ENCODE results near the gene CYP2J2. TPM values are rescaled to one million over a fixed set of nuclear protein-coding genes. Genes with fewer than 3 reads are reported as not detected.

The CYP2J2 gene
- total RNA-seq, 2 donors from 2014 or later = 0.29 to 0.37 TPM

DNA sequence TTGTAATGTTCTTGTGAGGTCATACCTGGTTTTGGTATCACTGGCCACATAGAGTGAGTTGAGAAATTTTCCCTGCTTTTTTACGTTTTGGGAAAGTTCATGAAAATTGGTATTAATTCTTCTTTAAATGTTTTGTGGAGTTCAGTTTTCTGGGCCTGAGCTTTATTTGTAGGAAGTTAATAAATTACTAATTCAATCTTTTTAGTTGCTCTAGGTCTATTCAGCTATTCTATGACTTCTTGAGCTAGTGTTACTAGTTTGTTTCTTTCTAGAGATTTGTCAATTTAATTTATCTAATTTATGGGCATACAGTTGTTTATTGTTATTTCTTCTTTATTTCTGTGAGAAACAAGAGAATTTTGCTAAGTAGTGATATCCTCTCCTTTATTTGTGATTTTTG, 74.5 kb downstream of the CYP2J2 start:
- TF ChIP-seq, protein P1, sequence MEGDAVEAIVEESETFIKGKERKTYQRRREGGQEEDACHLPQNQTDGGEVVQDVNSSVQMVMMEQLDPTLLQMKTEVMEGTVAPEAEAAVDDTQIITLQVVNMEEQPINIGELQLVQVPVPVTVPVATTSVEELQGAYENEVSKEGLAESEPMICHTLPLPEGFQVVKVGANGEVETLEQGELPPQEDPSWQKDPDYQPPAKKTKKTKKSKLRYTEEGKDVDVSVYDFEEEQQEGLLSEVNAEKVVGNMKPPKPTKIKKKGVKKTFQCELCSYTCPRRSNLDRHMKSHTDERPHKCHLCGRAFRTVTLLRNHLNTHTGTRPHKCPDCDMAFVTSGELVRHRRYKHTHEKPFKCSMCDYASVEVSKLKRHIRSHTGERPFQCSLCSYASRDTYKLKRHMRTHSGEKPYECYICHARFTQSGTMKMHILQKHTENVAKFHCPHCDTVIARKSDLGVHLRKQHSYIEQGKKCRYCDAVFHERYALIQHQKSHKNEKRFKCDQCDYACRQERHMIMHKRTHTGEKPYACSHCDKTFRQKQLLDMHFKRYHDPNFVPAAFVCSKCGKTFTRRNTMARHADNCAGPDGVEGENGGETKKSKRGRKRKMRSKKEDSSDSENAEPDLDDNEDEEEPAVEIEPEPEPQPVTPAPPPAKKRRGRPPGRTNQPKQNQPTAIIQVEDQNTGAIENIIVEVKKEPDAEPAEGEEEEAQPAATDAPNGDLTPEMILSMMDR (conservative IDR thresholded peaks at IDR 0.05) = no peak
- no peak overlapping the region for H3K4me3 ChIP-seq (ENCODE audit: low read length)
- no peak overlapping the region for H3K27ac Mint-ChIP-seq
- H3K9me3 Mint-ChIP-seq = peaks cover 6% of the 10 kb centered on the region
- H3K27ac ChIP-seq (ENCODE audit: low read depth, low read length) = no peak overlapping the region
- H3K4me3 Mint-ChIP-seq = no peak overlapping the region
- H3K9me3 ChIP-seq (ENCODE audit: control insufficient read depth, low read length) = peaks cover 8% of the 10 kb centered on the region
- H3K9ac ChIP-seq (ENCODE audit: extremely low read depth, low read length, poor library complexity, severe bottlenecking) = no peak overlapping the region
- peaks cover 4% of the 10 kb centered on the region for H3K4me1 ChIP-seq (ENCODE audit: control insufficient read depth, insufficient read depth, low read length)
- peaks cover 10% of the 10 kb centered on the region for H3K4me1 Mint-ChIP-seq
- H3K27me3 Mint-ChIP-seq (ENCODE audit: insufficient read depth) = no peaks in the 10 kb centered on the region
- no peaks in the 10 kb centered on the region for H3K27me3 ChIP-seq (ENCODE audit: control insufficient read depth, insufficient read depth, low read length, poor library complexity, severe bottlenecking)
- peaks cover 16% of the 10 kb centered on the region for H3K36me3 ChIP-seq (ENCODE audit: control insufficient read depth, insufficient read depth, low read length)
- DNase-seq = no peak
- WGBS, 2 experiments (ENCODE audit: insufficient coverage in 1 of 2, insufficient read length in 1 of 2) = 83% methylated on average over 1 of the region's 1 CpG; no CpG with 5 or more reads in 1 of the 2 experiments
- H3K36me3 Mint-ChIP-seq (ENCODE audit: low read depth) = peaks cover 38% of the 10 kb centered on the region

- Histone ChIP-seq H3K9ac (ENCODE audit: extremely low read depth, low read length, poor library complexity, severe bottlenecking) (no peak overlapping the region), H3K27ac (ENCODE audit: low read depth, low read length) (no peak overlapping the region), H3K27me3 (ENCODE audit: control insufficient read depth, insufficient read depth, low read length, poor library complexity, severe bottlenecking) (no peaks in the 10 kb centered on the region), H3K36me3 (ENCODE audit: control insufficient read depth, insufficient read depth, low read length) (peaks cover 33% of the 10 kb centered on the region), H3K9me3 (ENCODE audit: control insufficient read depth, low read length) (no peaks in the 10 kb centered on the region), H3K4me3 (ENCODE audit: low read length) (no peak overlapping the region), H3K4me1 (ENCODE audit: control insufficient read depth, insufficient read depth, low read length) (no peaks in the 10 kb centered on the region)
- no peaks in the 10 kb centered on the region for H3K9me3 Mint-ChIP-seq
- no peaks in the 10 kb centered on the region for H3K4me1 Mint-ChIP-seq
- no peak overlapping the region for H3K4me3 Mint-ChIP-seq
- DNase-seq = no peak
- TF ChIP-seq, protein P1 (conservative IDR thresholded peaks at IDR 0.05) = no peak
- no peak overlapping the region for H3K27ac Mint-ChIP-seq
- peaks cover 41% of the 10 kb centered on the region for H3K36me3 Mint-ChIP-seq (ENCODE audit: low read depth)
- no peaks in the 10 kb centered on the region for H3K27me3 Mint-ChIP-seq (ENCODE audit: insufficient read depth)
- 88 to 99% methylated on average over 2 of the region's 2 CpGs for WGBS, 2 experiments (ENCODE audit: insufficient coverage in 1 of 2, insufficient read length in 1 of 2)
These were observed 79.7 kb downstream of the CYP2J2 start for GRCh38 chr1:59846895-59847282.

DNA sequence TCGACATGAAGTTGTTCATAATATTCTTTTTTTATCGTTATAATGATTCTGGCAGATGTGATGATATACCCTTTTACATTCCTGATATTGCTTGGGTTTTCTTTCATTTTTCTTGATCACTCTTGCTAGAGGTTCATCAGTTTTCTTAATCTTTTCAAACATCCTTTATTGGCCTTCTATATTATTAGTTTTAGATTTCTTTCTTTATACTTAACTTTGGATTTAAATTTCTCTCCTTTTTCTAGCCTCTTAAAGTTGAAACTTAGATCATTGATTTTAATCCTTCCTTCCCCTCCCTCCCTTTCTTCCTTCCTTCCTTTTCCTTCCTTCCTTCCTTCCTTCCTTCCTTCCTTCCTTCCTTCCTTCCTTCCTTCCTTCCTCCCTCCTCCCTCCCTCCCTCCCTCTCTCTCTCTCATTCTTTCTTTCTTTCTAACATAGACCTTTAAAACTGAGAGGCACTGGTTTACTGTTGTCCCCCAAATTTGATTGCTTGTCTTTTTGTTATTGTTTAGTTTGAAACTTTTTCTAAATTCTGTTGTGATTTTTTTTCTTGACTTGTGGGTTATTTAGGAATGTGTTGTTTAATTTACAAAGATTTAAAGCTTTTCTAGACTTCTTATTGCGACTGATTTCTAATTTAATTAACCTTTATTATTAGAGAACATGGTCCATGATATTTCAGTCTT, 80.2 kb downstream of the CYP2J2 start:
- no peak for DNase-seq
- H3K9me3 Mint-ChIP-seq = no peaks in the 10 kb centered on the region
- Histone ChIP-seq H3K9ac (ENCODE audit: extremely low read depth, low read length, poor library complexity, severe bottlenecking) (no peak overlapping the region), H3K27me3 (ENCODE audit: control insufficient read depth, insufficient read depth, low read length, poor library complexity, severe bottlenecking) (no peaks in the 10 kb centered on the region), H3K36me3 (ENCODE audit: control insufficient read depth, insufficient read depth, low read length) (peaks cover 38% of the 10 kb centered on the region), H3K27ac (ENCODE audit: low read depth, low read length) (no peak overlapping the region), H3K4me3 (ENCODE audit: low read length) (no peak overlapping the region), H3K9me3 (ENCODE audit: control insufficient read depth, low read length) (no peaks in the 10 kb centered on the region), H3K4me1 (ENCODE audit: control insufficient read depth, insufficient read depth, low read length) (no peaks in the 10 kb centered on the region)
- no peaks in the 10 kb centered on the region for H3K27me3 Mint-ChIP-seq (ENCODE audit: insufficient read depth)
- peaks cover 41% of the 10 kb centered on the region for H3K36me3 Mint-ChIP-seq (ENCODE audit: low read depth)
- no peak overlapping the region for H3K4me3 Mint-ChIP-seq
- H3K27ac Mint-ChIP-seq = no peak overlapping the region
- no peaks in the 10 kb centered on the region for H3K4me1 Mint-ChIP-seq
- TF ChIP-seq, protein P1 (conservative IDR thresholded peaks at IDR 0.05) = no peak
- 94% methylated on average over 2 of the region's 3 CpGs; no CpG with 5 or more reads in 1 of the 2 experiments for whole genome bisulfite sequencing, 2 experiments (ENCODE audit: insufficient coverage in 1 of 2, insufficient read length in 1 of 2)
